ENCODE measurements around the gene C22orf42.

DNA sequence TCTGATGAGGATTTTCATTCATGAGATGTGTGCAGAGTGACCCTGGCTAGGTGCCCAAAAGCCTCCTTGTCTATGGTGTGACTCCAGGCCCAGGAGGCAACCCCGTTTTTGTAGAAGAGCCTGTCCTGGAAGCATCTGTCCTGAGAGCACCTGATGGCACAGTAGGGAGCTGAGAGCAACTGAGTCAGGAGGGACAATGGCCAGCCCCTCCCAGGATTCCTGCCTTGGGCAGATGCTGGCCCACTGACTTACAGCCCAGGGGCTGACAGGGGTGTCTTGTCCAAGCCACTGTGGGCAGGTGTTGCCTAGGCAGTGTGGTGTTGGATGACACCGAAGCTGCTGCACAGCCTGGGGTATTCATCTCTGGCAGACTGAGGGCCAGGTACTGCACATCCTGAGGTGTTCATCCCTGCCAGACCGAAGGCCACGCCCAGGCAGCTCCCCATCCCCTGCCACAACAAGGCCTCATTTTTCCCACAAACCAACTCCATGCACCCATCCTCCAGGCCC, 48.9 kb upstream of the C22orf42 start:
- no peak for TF ChIP-seq CTCF (IDR thresholded peaks at IDR 0.05)
- TF ChIP-seq POLR2A (IDR thresholded peaks at IDR 0.05) = no peak
- no peak for TF ChIP-seq POLR2AphosphoS5 (IDR thresholded peaks at IDR 0.05)
- no peak for TF ChIP-seq EP300 (IDR thresholded peaks at IDR 0.05)

Data from gastroesophageal sphincter (tissue), 3 donors.